Inferior parietal cortex (tissue), 1 donor: ENCODE data around the gene TRPC5OS.

Experiments
- DNase-seq: peaks from one replicate; pipeline ENCODE4 v3.0.0-alpha.2; 2016; ENCODE audit errors: extremely low spot score

The TRPC5OS gene

GRCh38 chrX:111896148-111896547 is 20.2 kb downstream of the TRPC5OS start:
- DNase-seq: no peak

- no peak for DNase-seq
Measured at GRCh38 chrX:111914398-111915090, 38.6 kb downstream of the TRPC5OS start.

- DNase-seq: no peak
Measured at GRCh38 chrX:111917591-111917990, 41.6 kb downstream of the TRPC5OS start.

GRCh38 chrX:111928456-111928855 is 52.5 kb downstream of the TRPC5OS start:
- no peak for DNase-seq
